Gastrocnemius medialis (tissue), 4 donors: ENCODE measurements around the gene PPP1R3D. TPM values are rescaled to one million over a fixed set of nuclear protein-coding genes. Genes with fewer than 3 reads are reported as not detected.
"Not testable (repeated sequence)": the region's sequence is repeated elsewhere in the genome, so short reads cannot be mapped to it uniquely, and the experiment has no call there.

ENCODE experiments used
- ATAC-seq, 2 donors: fragments of 150-250 bp; one replicate each; pipeline ENCODE4 v1.9.1; 2016
- DNase-seq, 2 donors: peaks; one replicate each; pipeline ENCODE4 v3.0.0-alpha.2; 2019
- H3K27ac ChIP-seq, 4 donors: fragments of 200-600 bp; sonication (generic); 1 replicate in 1 of 4; 2 replicates in 3 of 4; pipeline ENCODE4 v1.5.1; 2016 to 2018; ENCODE audit warnings: mild to moderate bottlenecking in 2 of 4, moderate library complexity in 1 of 4
- H3K27me3 ChIP-seq, 3 donors: fragments of 200-600 bp; sonication (generic) in 2 of 3; 1 replicate in 1 of 3; 2 replicates in 2 of 3; pipeline versions ENCODE4 v1.5.1 to v1.6.0; 2016 to 2019; ENCODE audit warnings: mild to moderate bottlenecking in 1 of 3, moderate library complexity in 1 of 3
- H3K36me3 ChIP-seq, 2 donors: fragments of 200-600 bp; sonication (generic) in 1 of 2; one replicate each; pipeline ENCODE4 v1.5.1; 2017 to 2018
- H3K4me1 ChIP-seq, 2 donors: fragments of 200-600 bp; sonication (generic) in 1 of 2; one replicate each; pipeline ENCODE4 v1.5.1; 2016 to 2017; ENCODE audit warnings: mild to moderate bottlenecking in 2 of 2
- H3K4me3 ChIP-seq, 4 donors: fragments of 200-600 bp; sonication (generic) in 3 of 4; 1 replicate in 1 of 4; 2 replicates in 3 of 4; pipeline ENCODE4 v1.5.1; 2016 to 2019; ENCODE audit warnings: mild to moderate bottlenecking in 2 of 4
- H3K9me3 ChIP-seq, 3 donors: fragments of 200-600 bp; sonication (generic) in 2 of 3; 1 replicate in 1 of 3; 2 replicates in 2 of 3; pipeline ENCODE4 v1.5.1; 2016 to 2019
- CTCF ChIP-seq, 5 experiments: fragments of 450-650 bp in 3 of 5; fragments of 200-600 bp in 2 of 5; sonication (generic) in 2 of 5; IDR thresholded peaks in 4 of 5; conservative IDR thresholded peaks in 1 of 5; 1 replicate in 4 of 5; 2 replicates in 1 of 5; pipeline ENCODE4 v1.5.1; 2016 to 2019; ENCODE audit warnings: antibody characterized with exemption in 5 of 5, mild to moderate bottlenecking in 3 of 5, moderate library complexity in 3 of 5
- POLR2A ChIP-seq, 2 donors: fragments of 450-650 bp; IDR thresholded peaks; one replicate each; pipeline ENCODE4 v1.6.1; 2017; ENCODE audit warnings: antibody characterized with exemption in 2 of 2, mild to moderate bottlenecking in 2 of 2, moderate library complexity in 2 of 2
- in situ Hi-C, 4 donors: fragments of 200-750 bp; cut with MboI; loops; one replicate each; pipeline versions ENCODE4 v1.15.0 to v1.8.0; 2017; ENCODE audit warnings: low sequenced_read_pairs in 4 of 4
- intact Hi-C: fragments of 100-400 bp; cut with DNase I; formaldehyde crosslinking; loops from one replicate; pipeline ENCODE4 v1.15.1; 2023; ENCODE audit warnings: low total_unique reads
- total RNA-seq, 4 donors: library from RNA; depleted of rRNA; stranded (reverse); fragments of >200 nt; gene quantifications; one replicate each; pipeline versions ENCODE4 v1.1.0 to v1.2.3, GENCODE V29; 2016

The PPP1R3D gene
- total RNA-seq, 4 donors from 2014 or later = 4.1 to 12.0 (median 10.8) TPM

- in situ Hi-C loops = no loop called here
- peaks cover 6 to 10% of the 10 kb centered on the region in 2 donors for H3K4me1 ChIP-seq
- no peak for DNase-seq
- H3K9me3 ChIP-seq = no peaks in the 10 kb centered on the region
- H3K27ac ChIP-seq = no peak overlapping the region
- intact Hi-C loops = no loop called here
- no peak overlapping the region for H3K4me3 ChIP-seq
- no peak for ATAC-seq
- TF ChIP-seq CTCF (IDR thresholded peaks at IDR 0.05 in 4 of 5, conservative IDR thresholded peaks at IDR 0.05 in 1 of 5) (no peak), POLR2A (IDR thresholded peaks at IDR 0.05) (no peak)
- H3K36me3 ChIP-seq = no peaks in the 10 kb centered on the region
- no peaks in the 10 kb centered on the region for H3K27me3 ChIP-seq
Measured at GRCh38 chr20:59958626-59959025, 18.5 kb upstream of the PPP1R3D start.

- ATAC-seq (no peak), DNase-seq (no peak)
- in situ Hi-C loops = no loop called here
- H3K4me1 ChIP-seq = peaks cover 6 to 10% of the 10 kb centered on the region in 2 donors
- H3K4me3 ChIP-seq = no peak within 1 kb of the TSS
- no peaks in the 10 kb centered on the region for H3K36me3 ChIP-seq
- H3K9me3 ChIP-seq = no peaks in the 10 kb centered on the region
- H3K27me3 ChIP-seq = no peaks in the 10 kb centered on the region
- intact Hi-C loops = no loop called here
- TF ChIP-seq CTCF (IDR thresholded peaks at IDR 0.05 in 4 of 5, conservative IDR thresholded peaks at IDR 0.05 in 1 of 5) = no peak
- TF ChIP-seq POLR2A (IDR thresholded peaks at IDR 0.05) = no peak
- H3K27ac ChIP-seq = no peak within 1 kb of the TSS
Measured at GRCh38 chr20:59958123-59958522, 18.0 kb upstream of the PPP1R3D start, which contains the start of gene CDH26. Gene CDH26 (plus strand): TSS chr20:59958423. CDS start chr20:59958727, 304 bp downstream.

GRCh38 chr20:59957568-59957967, 17.5 kb upstream of the PPP1R3D start:
- H3K27ac ChIP-seq, H3K27me3 ChIP-seq, H3K9me3 ChIP-seq, DNase-seq, ATAC-seq, intact Hi-C loops, H3K4me1 ChIP-seq, in situ Hi-C loops, H3K4me3 ChIP-seq, H3K36me3 ChIP-seq: not testable (repeated sequence)

GRCh38 chr20:59955131-59955796, 15.2 kb upstream of the PPP1R3D start:
- H3K9me3 ChIP-seq = no peaks in the 10 kb centered on the region
- H3K27me3 ChIP-seq = no peaks in the 10 kb centered on the region
- H3K36me3 ChIP-seq = no peaks in the 10 kb centered on the region
- DNase-seq (peak; percentile 28 to 58), ATAC-seq (peak; percentile 98 to 99)
- no peak overlapping the region for H3K4me3 ChIP-seq
- H3K4me1 ChIP-seq = peaks cover 6 to 10% of the 10 kb centered on the region in 2 donors
- TF ChIP-seq POLR2A (IDR thresholded peaks at IDR 0.05) = no peak
- peak; percentile 43 to 58 (median 52) for TF ChIP-seq CTCF (IDR thresholded peaks at IDR 0.05 in 4 of 5, conservative IDR thresholded peaks at IDR 0.05 in 1 of 5)
- H3K27ac ChIP-seq = peak overlapping the region; percentile 49 to 76 (median 65)
- in situ Hi-C loops = no loop called here
- intact Hi-C loops = loop anchor here (1.0 kb wide), 1 partner anchor 21 kb away; no protein-coding TSS in a partner anchor

DNA sequence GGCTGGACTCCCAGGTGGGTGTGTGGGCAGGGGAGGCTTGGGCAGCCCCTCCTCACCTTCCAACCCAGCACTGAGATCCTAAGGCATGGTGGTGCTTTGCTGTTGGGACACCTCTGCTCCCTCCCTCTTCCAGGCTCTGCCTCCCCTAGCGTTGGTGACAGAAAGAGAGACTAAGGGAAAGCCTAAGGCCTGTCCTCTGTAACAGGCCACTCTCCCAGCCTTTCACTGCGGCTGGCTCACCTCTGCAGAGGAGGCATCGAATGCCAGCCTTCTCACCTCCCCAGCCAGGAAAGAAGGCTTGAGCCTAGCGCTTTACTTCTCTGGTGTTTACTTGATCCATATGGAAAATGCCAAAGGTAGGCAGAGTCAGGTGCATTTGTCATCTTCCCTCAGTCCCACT, 14.6 kb upstream of the PPP1R3D start:
- in situ Hi-C loops = no loop called here
- H3K27me3 ChIP-seq = no peaks in the 10 kb centered on the region
- H3K4me1 ChIP-seq = peaks cover 6 to 11% of the 10 kb centered on the region in 2 donors
- ATAC-seq = peak; percentile 45 to 65
- no peaks in the 10 kb centered on the region for H3K36me3 ChIP-seq
- DNase-seq = peak in 1 of 2 donors; percentile 34
- intact Hi-C loops = loop anchor here (1.0 kb wide), 1 partner anchor 20 kb away; no protein-coding TSS in a partner anchor
- no peaks in the 10 kb centered on the region for H3K9me3 ChIP-seq
- TF ChIP-seq POLR2A (IDR thresholded peaks at IDR 0.05) (no peak), CTCF (IDR thresholded peaks at IDR 0.05 in 4 of 5, conservative IDR thresholded peaks at IDR 0.05 in 1 of 5) (no peak)
- peak overlapping the region; percentile 49 to 76 (median 65) for H3K27ac ChIP-seq
- H3K4me3 ChIP-seq = no peak overlapping the region
